Measurements from ENCODE around the gene TRMT61A.

- TF ChIP-seq CTCF (IDR thresholded peaks at IDR 0.05), result no peak
- TF ChIP-seq POLR2A (IDR thresholded peaks at IDR 0.05), result no peak
- no peak for TF ChIP-seq POLR2AphosphoS5 (IDR thresholded peaks at IDR 0.05)
Observed at GRCh38 chr14:103519043-103519836, 9.8 kb upstream of the TRMT61A start.

Data from stomach (tissue), 4 donors.